ENCODE results near the gene GTF3C1.

The GTF3C1 gene

DNA sequence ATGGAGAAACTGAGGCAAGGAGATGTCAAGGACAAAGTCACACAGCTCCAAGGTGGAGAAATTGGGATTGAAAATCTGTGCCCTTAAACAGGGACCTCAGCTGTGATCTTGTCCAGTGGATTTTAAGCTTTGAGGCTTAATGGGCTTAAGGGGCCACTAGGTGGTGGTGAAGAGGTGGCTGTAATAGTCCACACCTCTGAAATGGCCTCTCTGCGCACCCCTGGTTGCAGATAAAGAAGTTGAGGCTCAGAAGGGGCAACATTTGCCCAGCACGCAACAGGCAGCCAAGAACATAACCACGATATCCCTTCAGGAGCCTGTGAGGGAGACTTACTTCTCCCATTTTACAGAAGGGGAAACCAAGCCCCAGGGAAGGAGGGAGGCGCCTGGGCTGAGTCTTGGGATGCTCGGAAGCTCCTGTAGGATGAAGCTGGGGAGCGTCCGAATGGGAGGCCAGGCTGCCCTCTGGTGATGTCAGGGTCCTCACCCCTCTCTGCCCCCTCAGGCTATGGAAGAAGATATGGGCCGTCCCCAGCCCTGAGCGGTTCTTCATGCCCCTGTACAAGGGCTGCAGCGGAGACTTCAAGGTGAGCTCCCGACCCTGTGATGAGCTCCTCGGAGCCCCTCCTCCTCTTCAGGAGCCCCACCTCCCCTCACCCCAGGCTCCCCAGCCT is 104.1 kb downstream of the GTF3C1 start:
- no peak for TF ChIP-seq SIN3A (IDR thresholded peaks at IDR 0.05; ENCODE audit: borderline replicate concordance, insufficient read depth, low read length)
- TF ChIP-seq FOXP2 (optimal IDR thresholded peaks at IDR 0.05; ENCODE audit: borderline replicate concordance, extremely low read depth, extremely low read length, insufficient read depth): no peak
- TF ChIP-seq, protein P1, sequence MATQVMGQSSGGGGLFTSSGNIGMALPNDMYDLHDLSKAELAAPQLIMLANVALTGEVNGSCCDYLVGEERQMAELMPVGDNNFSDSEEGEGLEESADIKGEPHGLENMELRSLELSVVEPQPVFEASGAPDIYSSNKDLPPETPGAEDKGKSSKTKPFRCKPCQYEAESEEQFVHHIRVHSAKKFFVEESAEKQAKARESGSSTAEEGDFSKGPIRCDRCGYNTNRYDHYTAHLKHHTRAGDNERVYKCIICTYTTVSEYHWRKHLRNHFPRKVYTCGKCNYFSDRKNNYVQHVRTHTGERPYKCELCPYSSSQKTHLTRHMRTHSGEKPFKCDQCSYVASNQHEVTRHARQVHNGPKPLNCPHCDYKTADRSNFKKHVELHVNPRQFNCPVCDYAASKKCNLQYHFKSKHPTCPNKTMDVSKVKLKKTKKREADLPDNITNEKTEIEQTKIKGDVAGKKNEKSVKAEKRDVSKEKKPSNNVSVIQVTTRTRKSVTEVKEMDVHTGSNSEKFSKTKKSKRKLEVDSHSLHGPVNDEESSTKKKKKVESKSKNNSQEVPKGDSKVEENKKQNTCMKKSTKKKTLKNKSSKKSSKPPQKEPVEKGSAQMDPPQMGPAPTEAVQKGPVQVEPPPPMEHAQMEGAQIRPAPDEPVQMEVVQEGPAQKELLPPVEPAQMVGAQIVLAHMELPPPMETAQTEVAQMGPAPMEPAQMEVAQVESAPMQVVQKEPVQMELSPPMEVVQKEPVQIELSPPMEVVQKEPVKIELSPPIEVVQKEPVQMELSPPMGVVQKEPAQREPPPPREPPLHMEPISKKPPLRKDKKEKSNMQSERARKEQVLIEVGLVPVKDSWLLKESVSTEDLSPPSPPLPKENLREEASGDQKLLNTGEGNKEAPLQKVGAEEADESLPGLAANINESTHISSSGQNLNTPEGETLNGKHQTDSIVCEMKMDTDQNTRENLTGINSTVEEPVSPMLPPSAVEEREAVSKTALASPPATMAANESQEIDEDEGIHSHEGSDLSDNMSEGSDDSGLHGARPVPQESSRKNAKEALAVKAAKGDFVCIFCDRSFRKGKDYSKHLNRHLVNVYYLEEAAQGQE (IDR thresholded peaks at IDR 0.05; ENCODE audit: insufficient read depth in 1 of 2, low read depth in 2 of 2, low read length in 2 of 2): no peak
- TF ChIP-seq POLR2AphosphoS5 (IDR thresholded peaks at IDR 0.05; ENCODE audit: low read depth, low read length): no peak
- no peak for TF ChIP-seq TAF1 (IDR thresholded peaks at IDR 0.05; ENCODE audit: borderline replicate concordance, insufficient read depth, low read length)

DNA sequence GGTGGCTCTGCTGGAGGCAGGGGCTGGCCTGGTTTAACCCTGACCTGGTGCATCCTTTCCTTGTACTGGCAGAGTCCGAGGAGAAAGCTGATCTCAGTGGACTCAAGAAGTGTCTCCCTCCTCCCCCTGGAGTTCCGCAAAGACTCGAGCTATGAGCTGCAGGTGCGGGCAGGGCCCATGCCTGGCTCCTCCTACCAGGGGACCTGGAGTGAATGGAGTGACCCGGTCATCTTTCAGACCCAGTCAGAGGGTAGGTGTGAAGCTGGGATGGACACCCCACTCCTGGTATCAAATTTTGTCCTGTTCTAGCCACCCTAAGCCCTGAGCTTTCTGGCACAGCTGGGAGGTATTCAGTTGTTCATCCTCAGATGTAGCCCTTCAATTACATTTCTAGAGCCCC is 105.2 kb downstream of the GTF3C1 start:
- TF ChIP-seq SIN3A (IDR thresholded peaks at IDR 0.05; ENCODE audit: borderline replicate concordance, insufficient read depth, low read length) (no peak), TAF1 (IDR thresholded peaks at IDR 0.05; ENCODE audit: borderline replicate concordance, insufficient read depth, low read length) (no peak), POLR2AphosphoS5 (IDR thresholded peaks at IDR 0.05; ENCODE audit: low read depth, low read length) (no peak), FOXP2 (optimal IDR thresholded peaks at IDR 0.05; ENCODE audit: borderline replicate concordance, extremely low read depth, extremely low read length, insufficient read depth) (no peak)
- TF ChIP-seq, protein P1 (IDR thresholded peaks at IDR 0.05; ENCODE audit: insufficient read depth in 1 of 2, low read depth in 2 of 2, low read length in 2 of 2): no peak

DNA sequence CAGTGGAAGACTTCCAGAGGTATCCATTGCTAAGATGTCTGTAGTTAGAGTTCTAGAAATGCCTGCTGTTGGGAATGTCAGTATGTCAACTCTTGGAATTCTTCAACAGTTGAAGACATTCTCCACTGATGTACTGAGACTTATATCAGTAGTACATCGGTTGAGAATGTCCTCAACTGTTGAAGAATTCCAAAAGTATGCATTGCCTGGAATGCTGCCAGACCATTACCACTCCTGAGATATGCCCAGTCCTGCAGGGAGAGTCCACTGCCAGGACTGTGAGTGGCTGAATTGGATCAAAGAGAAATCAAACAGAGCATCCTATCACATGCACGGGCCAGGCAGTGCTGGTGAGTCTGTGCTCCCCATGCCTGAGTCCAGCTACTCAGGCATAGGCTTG is 105.7 kb downstream of the GTF3C1 start:
- TF ChIP-seq, protein P1 (IDR thresholded peaks at IDR 0.05; ENCODE audit: insufficient read depth in 1 of 2, low read depth in 2 of 2, low read length in 2 of 2): no peak
- TF ChIP-seq SIN3A (IDR thresholded peaks at IDR 0.05; ENCODE audit: borderline replicate concordance, insufficient read depth, low read length) (no peak), POLR2AphosphoS5 (IDR thresholded peaks at IDR 0.05; ENCODE audit: low read depth, low read length) (no peak), FOXP2 (optimal IDR thresholded peaks at IDR 0.05; ENCODE audit: borderline replicate concordance, extremely low read depth, extremely low read length, insufficient read depth) (no peak), TAF1 (IDR thresholded peaks at IDR 0.05; ENCODE audit: borderline replicate concordance, insufficient read depth, low read length) (no peak)

DNA sequence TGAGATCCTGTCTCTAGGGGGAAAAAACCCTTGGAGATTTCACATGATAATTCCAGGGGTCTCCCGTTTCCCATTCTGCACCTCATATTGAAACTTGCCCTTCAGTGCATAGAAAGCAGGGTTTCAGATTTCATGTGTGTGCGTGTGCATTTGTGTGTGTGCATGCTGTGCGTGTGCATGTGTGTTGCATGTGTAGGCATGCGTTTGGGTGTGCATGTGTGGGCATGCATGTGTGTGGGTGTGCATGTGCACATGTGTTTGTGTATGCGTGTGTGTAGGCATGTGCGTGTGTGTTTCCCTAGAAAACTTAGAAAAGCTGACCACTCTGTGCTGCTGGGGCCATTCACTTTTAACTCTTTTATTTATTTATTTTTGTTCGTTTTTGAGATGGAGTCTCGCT is 107.7 kb downstream of the GTF3C1 start:
- no peak for TF ChIP-seq POLR2AphosphoS5 (IDR thresholded peaks at IDR 0.05; ENCODE audit: low read depth, low read length)
- TF ChIP-seq SIN3A (IDR thresholded peaks at IDR 0.05; ENCODE audit: borderline replicate concordance, insufficient read depth, low read length): no peak
- TF ChIP-seq, protein P1 (IDR thresholded peaks at IDR 0.05; ENCODE audit: insufficient read depth in 1 of 2, low read depth in 2 of 2, low read length in 2 of 2): no peak
- TF ChIP-seq FOXP2 (optimal IDR thresholded peaks at IDR 0.05; ENCODE audit: borderline replicate concordance, extremely low read depth, extremely low read length, insufficient read depth): no peak
- TF ChIP-seq TAF1 (IDR thresholded peaks at IDR 0.05; ENCODE audit: borderline replicate concordance, insufficient read depth, low read length): no peak

Measured in PFSK-1 (cell line).